H1 (cell line): ENCODE results near the gene HERC5. TPM values are rescaled to one million over a fixed set of nuclear protein-coding genes. Genes with fewer than 3 reads are reported as not detected.

Source experiments
- CTCF ChIA-PET: fragments of 300-600 bp; sonication (Branson Sonifier 250); formaldehyde crosslinking; loops from one replicate; lab custom pipeline; 2021; ENCODE audit not compliant: partially characterized antibody; lab: Charles Lee
- POLR2A ChIA-PET: fragments of 300-600 bp; sonication (Branson Sonifier 250); formaldehyde crosslinking; loops from one replicate; lab custom pipeline; 2021; ENCODE audit warnings: inconsistent platforms; ENCODE audit not compliant: partially characterized antibody; lab: Charles Lee
- DNase-seq, 2 experiments: peaks; one replicate each; pipeline versions ENCODE4 v3.0.0 to v3.0.0-alpha.2; 2010 to 2022; ENCODE audit warnings: low spot score in 2 of 2, low read depth in 1 of 2, mixed read lengths in 1 of 2
- FAIRE-seq: peaks from 2 replicates; lab custom pipeline; 2011; peaks lifted over from hg19 to GRCh38; lab: Jason Lieb, UNC
- H2AFZ ChIP-seq: 2 replicates; pipeline ENCODE4 v1.8.1; 2012; ENCODE audit warnings: low read length, inconsistent platforms
- H2AK5ac ChIP-seq: 2 replicates; pipeline ENCODE4 v1.6.1; 2013; ENCODE audit warnings: low read depth, low read length
- H2BK120ac ChIP-seq: replicated peaks from 2 replicates; pipeline ENCODE3; 2013; ENCODE audit warnings: low read depth, low read length, inconsistent platforms
- H2BK12ac ChIP-seq: 2 replicates; pipeline ENCODE4 v1.6.1; 2013; ENCODE audit warnings: low read depth, low read length
- H2BK15ac ChIP-seq: 2 replicates; pipeline ENCODE4 v1.6.1; 2013; ENCODE audit warnings: low read length
- H2BK20ac ChIP-seq: 2 replicates; pipeline ENCODE4 v1.6.1; 2013; ENCODE audit warnings: low read length
- H2BK5ac ChIP-seq: 2 replicates; pipeline ENCODE4 v1.6.1; 2013; ENCODE audit warnings: low read depth, low read length
- H3K14ac ChIP-seq: 2 replicates; pipeline ENCODE4 v1.6.1; 2013; ENCODE audit warnings: inconsistent platforms; ENCODE audit not compliant: insufficient read length
- H3K18ac ChIP-seq: 2 replicates; pipeline ENCODE4 v1.6.1; 2013; ENCODE audit warnings: low read length; ENCODE audit errors: extremely low read depth
- H3K23ac ChIP-seq: 2 replicates; pipeline ENCODE4 v1.6.1; 2013; ENCODE audit warnings: inconsistent platforms; ENCODE audit not compliant: insufficient read length
- H3K23me2 ChIP-seq: 2 replicates; pipeline ENCODE4 v1.6.1; 2013; ENCODE audit warnings: low read depth, low read length
- H3K27ac ChIP-seq: 2 replicates; pipeline ENCODE4 v1.6.1; 2011; ENCODE audit warnings: low read depth, low read length, inconsistent platforms
- H3K27me3 ChIP-seq, 4 experiments: replicated peaks in 1 of 4; 1 replicate in 1 of 4; 2 replicates in 3 of 4; pipeline versions ENCODE4 v1.6.1 to v1.8.1; 2011 to 2013; ENCODE audit warnings: low read length in 3 of 4, mild to moderate bottlenecking in 3 of 4, inconsistent platforms in 2 of 4, mixed read lengths in 2 of 4, moderate library complexity in 1 of 4; ENCODE audit not compliant: control insufficient read depth in 3 of 4, insufficient read depth in 3 of 4; ENCODE audit errors: extremely low read depth in 1 of 4
- H3K36me3 ChIP-seq, 4 experiments: 2 replicates each; pipeline versions ENCODE4 v1.6.1 to v1.8.1; 2011 to 2013; ENCODE audit warnings: mild to moderate bottlenecking in 4 of 4, low read length in 3 of 4, moderate library complexity in 2 of 4, control low read depth in 1 of 4, inconsistent platforms in 1 of 4; ENCODE audit not compliant: insufficient read depth in 4 of 4, control insufficient read depth in 2 of 4
- H3K4ac ChIP-seq: replicated peaks from 2 replicates; pipeline ENCODE3; 2013; ENCODE audit warnings: low read length, low read depth, mixed read lengths, inconsistent platforms; ENCODE audit not compliant: insufficient read length
- H3K4me1 ChIP-seq, 4 experiments: replicated peaks in 1 of 4; 1 replicate in 1 of 4; 2 replicates in 3 of 4; pipeline versions ENCODE4 v1.6.1 to v1.8.1; 2011 to 2013; ENCODE audit warnings: low read length in 3 of 4, inconsistent platforms in 2 of 4, mixed read lengths in 1 of 4; ENCODE audit not compliant: insufficient read depth in 4 of 4, control insufficient read depth in 3 of 4
- H3K4me2 ChIP-seq, 2 experiments: 2 replicates each; pipeline versions ENCODE4 v1.6.1 to v1.8.1; 2011 to 2013; ENCODE audit warnings: low read depth in 2 of 2, low read length in 2 of 2, control low read depth in 1 of 2, inconsistent platforms in 1 of 2, mild to moderate bottlenecking in 1 of 2; ENCODE audit not compliant: insufficient read depth in 1 of 2
- H3K4me3 ChIP-seq, 4 experiments: fragments of 200-600, 300-600 bp in 1 of 4; sonication (generic), shearing (Covaris generic), sonication (Bioruptor Twin) in 1 of 4; 2 replicates each; pipeline versions ENCODE4 v1.5.1 to v1.8.1; 2011 to 2016; ENCODE audit warnings: low read length in 4 of 4, low read depth in 3 of 4, control low read depth in 2 of 4, inconsistent platforms in 2 of 4, mild to moderate bottlenecking in 2 of 4, mixed read lengths in 1 of 4, moderate library complexity in 1 of 4; ENCODE audit not compliant: insufficient read depth in 2 of 4; ENCODE audit errors: extremely low read depth in 1 of 4
- H3K56ac ChIP-seq: replicated peaks from 2 replicates; pipeline ENCODE3; 2013; ENCODE audit warnings: low read depth, mild to moderate bottlenecking, mixed read lengths, low read length, inconsistent platforms; ENCODE audit not compliant: insufficient read length
- H3K79me1 ChIP-seq: 2 replicates; pipeline ENCODE4 v1.6.1; 2013; ENCODE audit warnings: low read depth, low read length, control low read depth
- H3K79me2 ChIP-seq, 2 experiments: 2 replicates each; pipeline versions ENCODE4 v1.6.1 to v1.8.1; 2012 to 2013; ENCODE audit warnings: low read length in 2 of 2, mild to moderate bottlenecking in 2 of 2, inconsistent platforms in 1 of 2; ENCODE audit not compliant: insufficient read depth in 2 of 2, control insufficient read depth in 1 of 2
- H3K9ac ChIP-seq, 4 experiments: replicated peaks in 1 of 4; 1 replicate in 1 of 4; 2 replicates in 3 of 4; pipeline versions ENCODE4 v1.6.1 to v1.8.1; 2011 to 2013; ENCODE audit warnings: low read depth in 3 of 4, low read length in 3 of 4, control low read depth in 2 of 4, mild to moderate bottlenecking in 2 of 4, moderate library complexity in 2 of 4, inconsistent platforms in 1 of 4; ENCODE audit errors: extremely low read depth in 1 of 4
- H3K9me3 ChIP-seq, 2 experiments: 2 replicates each; pipeline versions ENCODE4 v1.6.1 to v1.8.1; 2012 to 2013; ENCODE audit warnings: mild to moderate bottlenecking in 2 of 2, moderate library complexity in 2 of 2, control low read depth in 1 of 2, inconsistent platforms in 1 of 2, low read depth in 1 of 2, low read length in 1 of 2, mixed read lengths in 1 of 2; ENCODE audit not compliant: insufficient read depth in 2 of 2
- H4K20me1 ChIP-seq, 2 experiments: replicated peaks in 1 of 2; 2 replicates each; pipeline versions ENCODE3 to v1.8.1; 2011 to 2013; ENCODE audit warnings: inconsistent platforms in 2 of 2, low read length in 2 of 2, mild to moderate bottlenecking in 1 of 2; ENCODE audit not compliant: insufficient read depth in 2 of 2, control insufficient read depth in 1 of 2
- H4K5ac ChIP-seq: 2 replicates; pipeline ENCODE4 v1.6.1; 2013; ENCODE audit warnings: low read length, low read depth, mixed read lengths, inconsistent platforms; ENCODE audit not compliant: insufficient read length
- H4K8ac ChIP-seq: 2 replicates; pipeline ENCODE4 v1.8.0; 2013; ENCODE audit warnings: mild to moderate bottlenecking, moderate library complexity, low read length, inconsistent platforms; ENCODE audit not compliant: insufficient read depth; ENCODE audit errors: extremely low read depth
- H4K91ac ChIP-seq: replicated peaks from 2 replicates; pipeline ENCODE3; 2013; ENCODE audit warnings: low read length, mixed read lengths, inconsistent platforms; ENCODE audit not compliant: insufficient read length
- POU5F1 ChIP-seq: IDR thresholded peaks from 2 replicates; pipeline ENCODE4 v1.6.1; 2011; ENCODE audit warnings: low read depth, mild to moderate bottlenecking, low read length, moderate library complexity
- SRF ChIP-seq: IDR thresholded peaks from 2 replicates; pipeline ENCODE4 v1.6.1; 2011; ENCODE audit warnings: mild to moderate bottlenecking, low read depth, low read length, moderate library complexity
- WGBS, 2 experiments: shearing (Covaris generic) in 1 of 2; methylation state at CpG; one replicate each; pipeline versions ENCODE4 v1.1.6 to v1.1.7; 2013 to 2015; ENCODE audit warnings: low lambda C conversion rate in 2 of 2, mixed read lengths in 2 of 2, inconsistent platforms in 1 of 2, low coverage in 1 of 2, missing lambda C conversion rate in 1 of 2; ENCODE audit not compliant: insufficient replicate concordance in 2 of 2, insufficient coverage in 1 of 2, insufficient read length in 1 of 2; ENCODE audit errors: extremely low coverage in 1 of 2, missing lambda C conversion rate in 1 of 2; 5-methylcytosine and 5-hydroxymethylcytosine counted together
- polyA plus RNA-seq, 7 experiments: library from polyadenylated mRNA; depleted of rRNA in 3 of 7; stranded (reverse) in 5 of 7; unstranded in 2 of 7; fragments of >200 nt in 5 of 7; fragments of 200-250 nt in 2 of 7; gene quantifications; 1 replicate in 5 of 7; 2 replicates in 1 of 7; 4 replicates in 1 of 7; pipeline versions ENCODE4 v1.2.1 to v1.2.3, GENCODE V29; 2011 to 2013; ENCODE audit warnings: missing spikeins in 2 of 7, mixed read lengths in 2 of 7
- total RNA-seq: library from RNA; stranded (reverse); fragmentation: NEBNext Ultra II Directional; extraction: Animal tissue kit (Norgen Biotek cat#: 25700); gene quantifications from 2 replicates; pipeline ENCODE4 v1.2.1, GENCODE V29; 2021

The HERC5 gene
- total and polyA plus RNA-seq, 2 of the 8 experiments (the other 6 are each of a cell fraction or from before 2014, with no cell fraction given), result 6.6 to 20.7 TPM

DNA sequence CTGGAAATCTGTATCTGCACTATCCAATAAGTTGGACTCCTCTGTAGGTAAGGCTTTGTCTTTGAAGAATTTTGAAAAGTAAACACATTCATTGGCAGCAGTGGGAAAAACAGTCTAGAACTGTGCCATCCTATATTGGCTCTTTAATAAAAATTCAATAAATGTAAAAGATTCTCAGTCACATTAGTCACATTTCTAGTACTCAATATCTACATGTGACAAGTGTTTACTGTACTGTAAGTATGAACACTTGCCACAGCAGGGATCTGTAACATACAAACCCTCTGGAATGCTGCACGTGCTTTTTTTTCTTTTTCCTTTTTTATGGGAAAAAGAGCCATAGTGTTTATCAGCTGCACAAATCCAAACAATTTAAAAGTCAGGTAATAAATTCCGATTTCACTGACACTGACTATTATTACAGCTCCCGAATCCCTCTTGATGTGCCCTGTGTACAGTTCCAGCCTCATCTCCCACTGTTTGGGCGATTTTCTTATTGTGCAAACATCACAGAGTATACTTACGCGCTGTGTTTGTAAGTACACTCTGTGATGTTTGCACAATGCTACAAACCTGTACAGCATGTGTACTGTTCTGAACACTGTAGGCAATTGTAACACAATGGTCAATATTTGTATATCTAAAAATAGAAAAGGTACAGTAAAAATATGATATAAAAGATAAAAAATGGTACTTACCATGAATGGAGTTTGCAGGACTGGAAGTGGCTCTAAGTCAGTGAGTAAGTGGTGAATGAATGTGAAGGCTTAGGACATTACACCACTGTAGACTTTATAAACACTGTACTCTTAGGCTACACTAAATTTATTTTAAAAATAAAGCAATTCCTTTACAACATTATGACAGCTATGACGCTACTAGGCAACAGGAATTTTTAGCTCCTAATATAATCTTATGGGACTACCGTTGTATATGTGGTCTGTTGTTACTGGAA, 57.9 kb downstream of the HERC5 start:
- no peaks in the 10 kb centered on the region for H3K9me3 ChIP-seq
- no peak overlapping the region for H3K14ac ChIP-seq
- no peak overlapping the region for H2AFZ ChIP-seq
- CTCF ChIA-PET, result interaction anchor here (0.6 to 7.7 kb wide), 47 partner anchors 8 to 482 kb away, joined by 3 to 112 read pairs (median 3); partner anchors contain the start of genes HERC5, HERC6 and PYURF
- peaks cover 0 to 2% (median 0%) of the 10 kb centered on the region in 4 experiments; a peak in 1 of 7 replicates for H3K4me1 ChIP-seq
- H4K91ac ChIP-seq, result no peak overlapping the region
- H2AK5ac ChIP-seq, result no peak overlapping the region
- H3K23me2 ChIP-seq, result no peaks in the 10 kb centered on the region
- WGBS, 2 experiments, result 89% methylated on average over 8 of the region's 8 CpGs; no CpG with 5 or more reads in 1 of the 2 experiments
- DNase-seq (no peak), FAIRE-seq (no peak)
- no peak overlapping the region for H2BK12ac ChIP-seq
- H3K56ac ChIP-seq, result no peak overlapping the region
- no peak overlapping the region for H3K4me3 ChIP-seq
- H3K36me3 ChIP-seq, result no peaks in the 10 kb centered on the region
- no peak overlapping the region for H3K23ac ChIP-seq
- H3K79me2 ChIP-seq, result no peaks in the 10 kb centered on the region
- no peak overlapping the region for H3K18ac ChIP-seq
- no peak overlapping the region for H3K4me2 ChIP-seq
- no peak overlapping the region for H2BK120ac ChIP-seq
- no peak overlapping the region for H4K8ac ChIP-seq
- no peak overlapping the region for H4K5ac ChIP-seq
- no peak overlapping the region for H2BK15ac ChIP-seq
- H3K27ac ChIP-seq, result no peak overlapping the region
- H2BK20ac ChIP-seq, result no peak overlapping the region
- H3K79me1 ChIP-seq, result no peaks in the 10 kb centered on the region
- no peak for TF ChIP-seq POU5F1
- no peak for TF ChIP-seq SRF
- H3K4ac ChIP-seq, result no peak overlapping the region
- H3K27me3 ChIP-seq, result no peaks in the 10 kb centered on the region
- no peak overlapping the region for H2BK5ac ChIP-seq
- POLR2A ChIA-PET, result interaction anchor here (0.7 kb wide), 1 partner anchor 296 kb away, joined by 3 read pairs; no protein-coding TSS in a partner anchor
- H4K20me1 ChIP-seq, result no peaks in the 10 kb centered on the region
- no peak overlapping the region for H3K9ac ChIP-seq
